Fibroblast of upper back skin (primary cell): ENCODE data around the gene UBE2H.
A peak's percentile ranks its signal among the peaks of the same experiment; 100 is the strongest.
"Not testable (repeated sequence)": the region's sequence is repeated elsewhere in the genome, so short reads cannot be mapped to it uniquely, and the experiment has no call there.

ENCODE experiments used
- DNase-seq: peaks from one replicate; pipeline ENCODE4 v3.0.0-alpha.2; 2013

The UBE2H gene

DNA sequence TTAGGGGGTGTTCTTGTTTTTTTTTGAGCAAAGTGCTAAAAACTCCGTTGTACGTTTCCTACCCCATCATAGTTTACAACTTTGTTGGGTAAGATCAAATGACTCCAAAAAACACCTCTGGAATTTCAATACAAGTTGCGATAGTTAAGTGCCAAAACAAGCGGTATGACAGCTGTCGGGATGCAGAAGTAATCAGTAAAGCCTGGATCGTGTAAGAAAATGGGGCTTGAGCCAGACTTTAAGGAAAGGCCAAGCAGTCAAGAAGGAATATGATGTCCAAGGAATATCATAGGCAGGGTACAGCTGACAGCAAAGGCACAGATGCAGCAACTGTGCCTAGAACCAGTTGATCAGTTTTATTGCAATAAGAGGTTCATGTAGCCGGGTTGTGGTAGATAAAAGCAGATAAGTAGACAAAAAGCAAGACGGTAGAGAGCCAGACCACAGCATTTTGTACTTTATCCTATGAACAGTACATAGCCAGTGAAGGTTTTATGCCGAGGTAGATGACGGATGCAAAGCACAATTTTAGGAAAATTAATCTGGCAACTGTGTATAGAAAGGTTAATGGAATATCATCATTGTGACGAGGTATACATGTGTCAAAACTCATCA is 45.5 kb downstream of the UBE2H start:
- no peak for DNase-seq

DNA sequence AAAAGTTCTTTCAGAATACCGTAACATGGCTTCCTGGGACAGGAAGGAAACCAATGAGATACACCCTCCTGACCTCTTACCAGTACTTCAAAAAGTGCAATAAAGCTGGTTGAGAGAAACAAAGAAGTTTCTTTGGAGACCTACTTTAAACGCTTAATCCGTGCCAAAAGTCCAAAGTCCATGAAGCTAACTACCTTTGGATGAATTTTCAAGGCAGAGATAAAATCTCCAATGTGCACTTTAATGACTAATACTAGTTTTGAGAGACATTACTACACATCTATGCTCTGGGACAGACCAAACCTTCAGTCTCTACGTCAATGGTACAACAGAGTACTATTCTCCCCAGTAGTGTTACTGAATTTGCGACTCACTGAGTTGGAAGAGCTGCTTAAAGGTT is 46.1 kb downstream of the UBE2H start:
- DNase-seq: no peak

DNA sequence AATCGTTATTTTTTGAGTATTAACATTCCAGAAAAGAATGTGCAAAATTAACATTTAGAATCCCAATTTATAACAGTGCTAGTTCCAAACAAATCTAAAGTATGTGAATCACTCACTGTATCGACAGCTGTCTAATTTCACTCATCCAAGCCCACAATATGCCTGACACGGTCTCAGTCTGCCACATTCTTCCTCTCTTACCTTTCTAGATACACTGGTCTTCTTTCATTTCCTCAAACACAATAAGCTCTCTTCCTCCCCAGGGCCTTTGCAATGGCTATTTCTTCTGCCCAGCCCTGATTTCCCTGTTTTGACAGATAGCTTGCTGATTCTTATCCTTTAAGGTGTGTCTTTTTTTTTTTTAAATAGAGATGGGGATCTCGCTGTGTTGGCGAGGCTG is 48.8 kb downstream of the UBE2H start:
- no peak for DNase-seq

DNA sequence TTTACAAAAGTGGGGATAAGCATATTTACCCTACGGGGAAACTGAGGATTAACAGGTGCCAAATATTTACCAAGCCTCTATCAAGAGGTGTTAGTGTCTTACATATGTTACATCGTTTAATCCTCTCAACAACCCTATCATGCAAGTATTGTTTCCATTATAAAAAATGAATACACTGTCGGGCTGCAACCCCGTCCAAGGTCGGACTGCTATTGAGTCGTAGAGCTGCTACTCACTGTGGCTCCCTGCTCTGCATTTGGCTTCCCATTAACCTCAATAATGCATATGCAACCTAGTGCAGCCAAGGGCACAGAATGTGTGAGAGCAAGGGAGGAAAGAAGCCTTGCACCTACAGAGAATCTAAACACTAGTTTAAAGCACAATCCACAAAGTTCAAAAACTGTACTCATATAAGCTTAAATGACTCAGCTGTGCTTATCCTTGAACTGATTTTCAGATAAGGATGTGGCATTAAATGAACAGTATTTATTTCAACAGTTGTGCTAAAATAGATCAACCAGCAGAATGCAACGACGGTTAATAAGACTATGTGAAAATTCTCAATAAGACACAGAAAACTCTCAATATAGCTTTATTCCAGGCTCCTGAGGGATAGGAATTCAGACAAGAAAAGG is 49.9 kb downstream of the UBE2H start:
- no peak for DNase-seq

DNA sequence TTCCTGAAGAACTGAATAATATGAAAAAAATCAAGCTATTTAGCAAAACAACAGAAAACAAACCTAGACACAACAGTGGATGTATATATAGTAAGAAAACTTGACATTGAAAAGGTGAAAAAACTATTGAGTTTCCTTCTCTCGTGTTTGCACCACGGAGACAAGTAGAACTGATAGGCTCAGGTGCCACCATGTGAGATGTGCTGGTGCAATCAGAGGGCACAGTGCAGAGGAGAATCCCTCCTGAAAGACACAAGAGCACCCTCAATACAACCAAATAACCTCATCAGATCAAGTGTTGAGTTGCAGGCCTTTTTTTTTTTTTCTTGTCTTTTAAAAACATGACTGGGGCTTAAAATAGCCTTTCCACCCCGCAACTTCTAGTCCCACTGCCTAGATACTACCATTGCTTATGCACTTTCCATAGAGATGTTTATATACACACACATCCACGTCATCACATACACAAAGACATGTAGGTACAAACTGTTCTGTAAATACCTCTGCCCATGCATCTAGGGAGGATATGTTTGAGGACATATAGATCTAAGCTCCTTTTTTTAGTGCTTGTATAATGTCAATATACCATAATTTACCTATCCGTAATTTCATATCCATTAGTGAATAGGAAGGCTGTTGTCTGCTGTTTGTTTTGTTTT is 54.1 kb downstream of the UBE2H start:
- DNase-seq: no peak

DNA sequence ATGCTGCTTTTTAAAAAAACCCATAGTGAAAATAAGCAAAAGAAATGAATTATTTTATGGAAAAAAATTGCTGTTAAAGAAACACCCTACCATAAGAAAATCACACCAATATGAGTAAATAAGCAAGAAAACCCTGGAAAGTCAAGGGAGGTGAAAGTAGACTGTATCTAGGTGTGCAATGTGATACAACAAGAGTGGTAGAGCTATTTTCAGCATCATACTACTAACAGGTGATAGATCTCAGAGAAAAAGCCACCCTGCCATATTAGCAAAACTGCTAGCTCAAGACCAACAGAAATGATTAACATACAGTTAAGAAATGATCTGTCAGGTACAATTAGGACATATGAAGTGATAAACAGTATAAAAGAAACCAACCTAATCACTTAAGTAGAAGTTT is 54.8 kb downstream of the UBE2H start:
- no peak for DNase-seq

DNA sequence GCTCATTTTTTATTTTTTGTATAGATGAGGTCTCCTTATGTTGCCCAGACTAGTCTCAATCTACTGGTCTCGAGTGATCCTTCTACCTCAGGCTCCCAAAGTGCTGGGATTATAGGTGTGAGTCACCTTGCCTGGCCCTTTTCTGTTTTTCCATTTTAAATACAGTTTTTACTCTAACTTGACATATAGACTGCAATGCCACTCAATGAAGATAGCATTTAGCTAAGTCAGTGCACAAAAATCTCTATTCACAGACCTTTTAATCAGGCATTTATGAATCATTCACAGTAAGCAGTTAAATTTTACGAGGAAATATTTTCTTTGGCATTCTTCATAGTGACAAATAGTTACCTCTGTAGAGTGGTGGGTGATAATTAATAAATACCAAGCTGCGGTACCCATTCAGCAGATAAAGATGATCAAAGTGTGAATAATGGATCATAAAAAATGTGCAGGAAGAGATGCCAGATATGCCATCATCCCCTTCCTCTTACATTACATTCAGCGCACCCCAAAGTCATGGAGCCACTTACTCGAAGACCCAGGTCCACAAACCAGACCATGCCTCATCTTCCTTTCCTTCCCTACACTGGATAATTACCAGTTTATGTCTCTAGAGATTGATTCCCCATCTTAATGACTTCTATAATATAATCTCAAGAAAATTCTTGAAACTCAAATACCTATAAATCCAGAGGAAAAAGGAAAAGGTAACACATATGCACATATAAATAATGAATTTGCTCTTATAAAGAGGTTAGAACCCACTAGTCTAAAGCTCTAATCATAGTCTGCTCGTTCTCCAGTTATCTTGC is 56.0 kb downstream of the UBE2H start:
- DNase-seq: no peak

DNA sequence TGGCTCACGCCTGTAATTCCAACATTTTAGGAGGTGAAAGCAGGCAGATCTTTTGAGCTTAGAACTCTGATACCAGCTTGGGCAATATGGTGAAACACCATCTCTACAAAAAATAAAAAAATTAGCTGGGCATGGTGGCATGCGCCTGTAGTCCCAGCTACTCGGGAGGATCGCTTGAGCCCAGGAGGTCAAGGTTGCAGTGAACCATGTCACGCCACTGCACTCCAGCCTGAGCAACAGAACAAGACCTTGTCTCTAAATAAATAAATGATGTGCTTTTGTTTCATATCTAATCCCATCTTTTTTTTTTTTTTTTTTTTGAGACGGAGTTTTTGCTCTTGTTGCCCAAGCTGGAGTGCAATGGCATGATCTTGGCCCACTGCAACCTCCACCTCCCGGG is 58.6 kb downstream of the UBE2H start:
- not testable (repeated sequence) for DNase-seq

DNA sequence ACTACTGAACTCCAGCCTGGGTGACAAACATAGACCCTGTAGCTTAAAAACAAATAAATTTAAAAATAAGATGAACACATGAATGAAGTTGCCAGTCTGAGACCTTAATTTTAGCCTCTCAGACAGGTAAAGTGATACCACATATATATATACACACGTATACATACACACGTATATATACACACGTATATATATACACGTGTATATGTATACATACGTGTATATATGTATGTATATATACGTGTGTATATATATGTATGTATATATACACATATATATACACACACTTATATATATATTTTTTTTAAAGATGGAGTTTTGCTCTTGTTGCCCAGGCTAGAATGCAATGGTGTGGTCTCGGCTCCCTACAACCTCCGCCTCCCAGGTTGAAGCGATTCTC is 62.7 kb downstream of the UBE2H start:
- DNase-seq: no peak

DNA sequence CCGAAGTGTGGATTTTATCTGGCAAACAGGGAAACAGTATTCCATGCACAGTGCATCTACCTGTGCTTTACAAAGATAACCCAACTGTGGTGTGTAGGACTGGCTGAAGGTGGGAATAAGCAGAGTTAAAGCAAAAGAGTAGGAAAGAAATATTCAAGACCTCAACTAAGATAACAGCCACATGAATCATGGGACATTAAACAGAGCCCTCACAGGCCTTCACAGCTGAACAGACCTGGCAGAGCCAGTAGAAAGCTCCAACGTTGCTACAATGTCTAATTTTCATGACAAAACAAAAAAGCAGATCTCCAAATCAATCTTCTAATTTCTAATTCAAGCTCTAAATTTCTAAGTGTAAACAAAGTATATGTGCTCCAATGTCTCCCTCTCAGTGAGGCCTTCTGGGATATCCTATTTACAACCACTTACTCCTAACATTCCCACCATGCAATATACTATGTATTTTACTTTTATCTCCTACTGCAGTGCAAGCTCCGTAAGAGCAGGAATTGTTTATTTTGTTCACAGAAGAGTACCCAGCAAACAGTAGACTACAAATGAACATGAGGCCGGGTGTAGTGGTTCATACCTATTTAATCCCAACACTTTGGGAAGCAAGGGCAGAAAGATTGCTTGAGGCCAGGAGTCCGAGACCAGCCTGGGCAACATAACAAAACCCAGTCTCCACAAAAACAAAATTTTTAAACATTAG is 63.5 kb downstream of the UBE2H start:
- no peak for DNase-seq

DNA sequence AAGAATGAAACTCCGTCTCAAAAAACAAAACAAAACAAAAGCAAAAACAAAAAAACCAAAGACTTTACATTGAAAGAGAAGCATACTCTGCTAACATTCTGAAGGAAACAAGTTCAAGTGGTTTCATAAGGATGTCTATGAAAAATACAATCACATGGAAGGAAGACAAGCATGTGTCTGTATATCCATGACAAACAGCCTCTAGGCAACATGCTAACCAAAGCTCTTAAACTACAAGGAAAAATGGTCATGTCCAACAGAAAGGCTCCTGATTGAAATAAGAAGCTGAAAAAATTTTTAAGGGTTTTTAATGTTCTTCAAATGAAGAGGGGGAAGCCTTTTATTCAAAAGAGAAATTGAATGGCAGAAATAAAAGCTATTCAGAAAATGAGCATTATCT is 64.9 kb downstream of the UBE2H start:
- DNase-seq: no peak

DNA sequence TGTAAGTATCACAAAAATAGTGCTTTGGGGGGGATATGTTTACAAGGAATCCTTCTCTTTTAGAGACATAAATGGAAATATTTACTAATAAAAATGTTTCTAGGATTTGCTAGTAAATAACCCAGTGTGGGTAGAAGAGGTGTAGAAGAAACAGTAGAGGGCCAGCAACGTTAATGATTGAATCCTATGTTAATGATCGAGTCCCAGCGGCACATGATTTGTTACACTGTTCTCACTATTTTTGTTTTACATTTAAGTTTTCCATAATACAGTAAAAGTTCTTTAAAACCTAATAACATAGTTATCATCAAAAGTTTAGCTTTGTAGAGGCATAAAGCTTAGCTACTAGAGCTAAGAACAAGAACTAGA is 66.0 kb downstream of the UBE2H start:
- DNase-seq: no peak

DNA sequence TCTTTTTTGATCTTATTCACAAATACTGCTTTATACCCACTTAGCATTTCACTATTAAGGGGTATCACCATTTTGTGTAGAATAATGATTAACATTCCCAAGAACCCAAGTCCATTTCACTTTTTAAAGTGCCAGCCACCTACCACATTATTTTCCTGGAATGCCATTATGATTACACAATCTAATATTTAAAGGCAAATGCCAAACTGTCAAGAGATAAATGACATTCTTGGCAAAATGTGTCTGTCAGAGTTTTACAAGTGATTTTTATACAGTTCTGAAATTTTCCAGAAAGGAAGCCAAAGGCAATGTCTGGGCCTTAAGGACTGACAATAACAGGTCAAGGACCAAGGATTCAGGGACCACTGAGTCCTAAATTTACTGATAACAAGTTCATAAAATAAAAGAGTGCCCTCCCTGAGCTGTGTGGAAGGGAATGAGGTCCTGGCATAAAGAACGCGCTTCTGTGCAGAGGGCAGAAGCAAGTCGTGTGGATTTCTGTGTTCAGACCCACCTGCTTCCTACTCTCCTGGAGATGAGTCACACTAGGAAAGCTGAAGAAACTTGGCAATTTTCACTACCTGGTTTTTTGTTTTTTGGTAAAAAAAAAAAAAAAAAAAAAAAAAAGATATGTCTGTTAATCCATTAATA is 66.5 kb downstream of the UBE2H start:
- no peak for DNase-seq

DNA sequence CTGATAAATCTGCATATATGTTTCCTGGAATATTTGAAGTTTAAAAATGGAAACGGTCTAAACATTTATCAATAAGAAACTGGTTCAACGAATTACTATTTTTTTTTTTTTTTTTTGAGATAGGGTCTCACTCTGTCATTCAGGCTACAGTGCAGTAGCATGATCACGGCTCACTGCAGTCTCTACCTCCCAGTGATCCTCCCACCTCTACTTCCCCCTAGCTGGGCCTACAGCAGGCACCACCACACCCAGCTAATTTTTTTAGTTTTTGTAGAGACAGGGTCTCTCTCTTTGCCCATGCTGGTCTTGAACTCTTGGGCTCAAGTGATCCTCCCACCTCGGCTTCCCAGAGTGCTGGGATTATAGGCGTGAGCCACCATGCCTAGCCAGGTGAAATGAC is 68.3 kb downstream of the UBE2H start:
- no peak for DNase-seq

DNA sequence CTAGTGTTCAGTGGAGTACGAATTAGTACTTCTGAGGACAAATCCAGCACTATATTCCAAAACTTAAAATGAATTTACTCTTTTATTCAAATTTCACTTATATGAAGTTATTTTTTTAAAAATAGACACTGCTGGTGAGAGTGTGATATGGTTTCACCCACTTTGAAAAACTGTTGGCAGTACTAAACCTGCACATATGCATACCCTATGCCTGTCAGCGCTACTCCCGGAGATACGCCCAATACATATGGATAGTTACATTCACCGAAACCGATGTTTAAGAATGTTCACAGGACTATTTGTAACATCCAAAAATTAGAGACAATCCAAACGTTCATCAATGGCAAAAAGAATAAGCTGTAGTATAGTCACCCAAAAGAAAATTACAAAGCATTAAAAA is 69.6 kb downstream of the UBE2H start:
- no peak for DNase-seq

DNA sequence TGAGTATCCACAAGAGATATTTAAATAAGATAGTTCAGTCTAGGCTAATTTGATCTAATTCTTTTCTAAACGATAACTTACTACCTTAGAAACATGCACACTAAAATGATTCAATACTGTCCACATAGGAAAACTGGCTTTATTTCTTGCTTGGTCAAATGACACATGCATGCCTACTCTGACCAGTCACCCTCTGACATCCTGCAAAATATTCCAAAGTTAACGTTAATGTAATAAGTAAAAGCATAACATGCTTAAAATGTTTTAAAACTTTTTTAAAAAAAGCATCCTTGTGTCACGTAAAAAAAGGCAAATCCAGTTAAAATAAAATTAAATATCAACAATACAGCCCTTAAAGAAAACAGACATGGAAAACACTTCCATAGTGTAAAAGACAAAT is 70.2 kb downstream of the UBE2H start:
- DNase-seq: peak; percentile 49

DNA sequence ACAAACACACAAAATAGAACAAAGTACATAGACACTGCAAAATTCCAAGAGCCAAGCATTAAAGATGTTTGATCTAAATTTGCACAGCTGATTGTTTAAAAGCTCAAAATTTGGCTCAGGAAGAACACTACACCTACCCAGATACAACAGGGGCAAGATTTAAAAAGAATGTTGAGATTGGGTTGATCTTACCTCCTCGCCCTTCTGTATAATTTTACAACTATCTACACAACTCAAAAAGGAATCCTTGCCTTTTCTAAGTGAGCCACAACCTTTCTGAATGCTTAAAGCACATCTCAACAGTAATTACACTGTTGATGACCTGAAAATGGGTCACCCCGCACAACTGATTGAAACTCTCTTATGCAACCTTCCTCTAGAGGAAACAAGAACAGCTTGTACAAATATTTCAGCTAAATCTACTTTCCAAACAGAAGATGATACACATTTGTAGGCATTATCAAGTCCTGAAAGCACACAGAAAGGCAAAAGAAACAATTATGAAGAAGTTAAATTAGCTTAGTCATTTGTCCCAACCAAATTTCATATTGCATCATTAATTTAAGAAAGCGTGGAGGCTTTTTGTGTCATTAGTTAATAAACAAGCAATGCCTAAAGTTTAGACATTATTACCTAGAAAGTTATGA is 75.5 kb downstream of the UBE2H start:
- DNase-seq: no peak

DNA sequence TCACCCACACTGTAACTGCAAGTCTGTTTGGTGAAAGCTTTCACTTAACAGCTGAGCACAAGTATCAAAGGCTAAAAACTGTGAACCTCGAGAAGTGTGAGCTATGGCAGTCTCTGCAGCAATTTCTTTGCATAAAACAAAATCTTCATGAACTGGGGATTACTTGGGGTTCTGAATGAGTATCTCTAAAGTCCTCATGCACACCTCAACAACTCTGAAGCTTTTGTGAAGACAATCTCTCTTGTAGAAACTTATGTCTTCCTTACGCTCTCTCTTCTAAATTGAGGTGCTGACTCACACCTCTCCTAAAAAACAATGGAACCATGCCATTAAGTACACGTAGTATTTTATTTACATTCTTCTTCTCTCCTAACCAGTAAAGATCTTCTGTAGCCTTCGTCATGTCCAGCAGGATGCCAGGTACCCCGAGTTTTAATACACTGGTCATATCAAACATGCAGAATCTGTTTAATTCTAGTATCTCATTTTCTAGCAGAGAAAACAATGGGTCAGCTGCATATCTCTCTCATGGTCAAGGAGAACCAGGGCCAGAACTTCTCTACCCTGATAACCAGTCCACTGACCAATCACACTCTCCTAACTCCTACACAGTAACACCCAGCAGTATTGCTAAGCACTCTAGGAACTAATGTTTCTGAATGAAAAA is 76.9 kb downstream of the UBE2H start:
- peak; percentile 40 for DNase-seq

DNA sequence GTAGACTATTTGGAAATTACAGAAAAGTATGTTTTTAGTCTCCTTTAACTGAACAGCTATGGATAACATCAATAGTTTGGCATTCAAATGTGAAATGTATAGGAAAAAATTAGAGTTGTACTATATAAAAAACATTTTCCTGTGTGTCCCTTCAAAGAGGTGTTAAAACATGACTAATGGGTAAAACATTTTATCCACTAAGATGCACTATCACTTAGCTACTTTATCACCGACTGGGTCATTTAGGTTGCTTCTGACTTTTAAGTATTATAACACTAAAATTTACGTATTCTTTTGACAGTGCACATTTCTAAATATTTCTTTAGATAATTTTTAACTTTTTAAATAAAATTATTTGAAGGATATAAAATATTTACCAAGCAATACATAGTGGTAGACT is 77.6 kb downstream of the UBE2H start:
- DNase-seq: no peak

DNA sequence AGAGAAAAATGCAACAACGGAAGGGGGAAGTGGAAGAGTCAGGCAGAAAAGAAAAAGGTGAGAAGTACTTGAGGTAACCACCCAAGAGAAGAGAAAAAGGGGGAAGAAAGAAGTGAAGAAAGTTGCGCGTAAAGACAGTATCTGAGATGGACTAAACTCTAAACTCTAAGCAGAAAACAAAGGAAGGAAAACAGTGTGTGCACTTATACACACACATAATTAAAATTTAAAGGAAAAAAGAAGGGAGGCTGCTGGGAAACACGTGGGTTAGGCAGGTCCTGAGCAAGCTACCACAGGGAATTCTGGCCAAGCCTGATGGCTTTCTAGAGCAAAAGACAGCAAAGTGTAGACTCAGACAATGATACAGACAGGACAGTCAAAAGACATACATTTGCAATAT is 78.0 kb downstream of the UBE2H start:
- no peak for DNase-seq

DNA sequence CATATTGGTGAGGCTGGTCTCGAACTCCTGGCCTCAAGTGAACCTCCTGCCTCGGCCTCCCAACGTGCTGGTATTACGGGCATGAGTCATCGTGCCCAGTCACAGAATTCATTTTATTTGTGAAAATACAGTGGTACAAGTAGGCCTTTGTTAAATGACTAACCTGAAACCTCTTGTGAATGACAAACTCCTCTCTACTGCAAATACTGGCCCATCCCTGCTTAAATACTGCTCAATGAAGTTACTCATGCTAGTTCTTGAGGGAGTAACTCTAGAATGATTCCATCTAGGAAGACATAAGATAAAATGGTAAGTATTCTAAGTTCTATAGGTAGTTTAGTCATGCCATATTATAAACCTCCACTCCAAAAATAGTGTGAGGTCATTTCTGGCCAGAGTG is 80.7 kb downstream of the UBE2H start:
- no peak for DNase-seq

DNA sequence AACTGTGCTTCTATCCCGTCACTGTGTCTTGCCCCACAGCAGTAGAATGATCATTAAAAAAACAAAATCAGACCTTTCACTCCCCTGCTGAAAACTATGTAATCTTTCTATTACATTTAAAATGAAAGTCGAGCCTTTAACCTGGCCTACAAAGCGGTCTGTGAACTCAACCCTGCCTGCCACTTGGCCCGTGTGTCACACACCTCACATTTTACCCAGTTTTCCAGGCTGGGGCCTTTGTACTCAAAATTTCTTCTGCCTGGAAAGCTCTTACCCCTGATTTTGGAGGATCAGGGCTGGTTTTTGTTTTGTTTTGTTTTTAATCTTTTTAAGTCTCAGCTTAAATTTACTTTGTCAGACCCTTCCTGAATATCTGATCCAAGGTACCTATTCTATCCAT is 82.1 kb downstream of the UBE2H start:
- DNase-seq: no peak
